K562 (cell line): Measurements from ENCODE around the gene ERLEC1. TPM values are rescaled to one million over a fixed set of nuclear protein-coding genes. Genes with fewer than 3 reads are reported as not detected.

Experiments
- C11orf30 ChIP-seq: fragments of 450-650 bp; IDR thresholded peaks from 2 replicates; pipeline ENCODE4 v1.6.1; 2016; ENCODE audit warnings: low read depth, mild to moderate bottlenecking
- CEBPB ChIP-seq: fragments of 450-650 bp; IDR thresholded peaks from 2 replicates; pipeline ENCODE4 v1.6.1; 2016; ENCODE audit warnings: missing genetic modification characterization, missing compliant biosample characterization
- HDAC6 ChIP-seq: IDR thresholded peaks from 2 replicates; pipeline ENCODE4 v1.6.1; 2012; ENCODE audit warnings: low read depth, mild to moderate bottlenecking, control low read depth, inconsistent platforms, low read length, moderate library complexity
- MEIS2 ChIP-seq: fragments of 450-650 bp; IDR thresholded peaks from 2 replicates; pipeline ENCODE4 v1.6.1; 2014; ENCODE audit warnings: mild to moderate bottlenecking; ENCODE audit not compliant: partially characterized antibody
- PML ChIP-seq: IDR thresholded peaks from 2 replicates; pipeline ENCODE4 v1.6.1; 2012; ENCODE audit warnings: low read length, inconsistent platforms
- POLR2H ChIP-seq: IDR thresholded peaks from 2 replicates; pipeline ENCODE4 v1.6.1; 2016; ENCODE audit warnings: missing genetic modification characterization, low read depth, mild to moderate bottlenecking, control low read depth, missing compliant biosample characterization, moderate library complexity
- SP2 ChIP-seq: IDR thresholded peaks from 2 replicates; pipeline ENCODE4 v1.6.1; 2011; ENCODE audit warnings: mild to moderate bottlenecking, low read depth, low read length, moderate library complexity; ENCODE audit not compliant: poor library complexity, severe bottlenecking; ENCODE audit errors: extremely low read depth
- TCF3 ChIP-seq: sonication (generic); formaldehyde crosslinking; IDR thresholded peaks from 2 replicates; pipeline ENCODE4 v1.4.0; 2020; ENCODE audit warnings: mild to moderate bottlenecking, missing genetic modification reagents
- ZNF146 ChIP-seq: IDR thresholded peaks from one replicate; pipeline ENCODE4 v1.6.1; 2018; ENCODE audit warnings: missing compliant biosample characterization; ENCODE audit not compliant: unreplicated experiment
- ZNF274 ChIP-seq: IDR thresholded peaks from 2 replicates; pipeline ENCODE4 v1.6.1; 2011; ENCODE audit warnings: low read depth, mild to moderate bottlenecking, low read length, moderate library complexity, borderline replicate concordance
- ZNF316 ChIP-seq: fragments of 450-650 bp; IDR thresholded peaks from 2 replicates; pipeline ENCODE4 v1.6.1; 2016
- ZNF764 ChIP-seq: fragments of 250-450 bp; sonication (Bioruptor Pico); IDR thresholded peaks from 2 replicates; pipeline ENCODE4 v1.4.0; 2020; ENCODE audit warnings: low read depth, mild to moderate bottlenecking, moderate library complexity
- polyA plus RNA-seq, 8 experiments: library from polyadenylated mRNA; depleted of rRNA in 4 of 8; stranded (reverse) in 5 of 8; unstranded in 3 of 8; fragments of >200 nt; fragmentation: Nextera tagmentation in 2 of 8; fragmentation: Illumina TruSeq in 1 of 8; extraction: Ambion mirVana in 2 of 8; extraction: Trizol in 1 of 8; gene quantifications; 2 replicates each; pipeline versions ENCODE4 v1.2.1 to v1.2.3, GENCODE V29; 2011 to 2014; ENCODE audit warnings: inconsistent platforms in 1 of 8, missing spikeins in 1 of 8
- total RNA-seq, 7 experiments: library from RNA; depleted of rRNA in 6 of 7; stranded (reverse); fragments of >200 nt in 6 of 7; fragmentation: Illumina TruSeq in 2 of 7; extraction: Trizol in 2 of 7; gene quantifications; 2 replicates each; pipeline versions ENCODE4 v1.2.1 to v1.2.3, GENCODE V29; 2011 to 2021; ENCODE audit warnings: low replicate concordance in 1 of 7
- TF ChIP-seq, protein P1 (sequence below): fragments of 450-650 bp; IDR thresholded peaks from 2 replicates; pipeline ENCODE4 v1.6.1; 2016
- TF ChIP-seq, protein P2 (sequence below): fragments of 250-450 bp; sonication (Bioruptor Pico); IDR thresholded peaks from 2 replicates; pipeline ENCODE4 v1.5.0; 2022; ENCODE audit warnings: mild to moderate bottlenecking

The ERLEC1 gene
- total and polyA plus RNA-seq, 9 of the 15 experiments (the other 6 are each of a cell fraction or from before 2014, with no cell fraction given), result 12.0 to 41.6 (median 30.6) TPM

DNA sequence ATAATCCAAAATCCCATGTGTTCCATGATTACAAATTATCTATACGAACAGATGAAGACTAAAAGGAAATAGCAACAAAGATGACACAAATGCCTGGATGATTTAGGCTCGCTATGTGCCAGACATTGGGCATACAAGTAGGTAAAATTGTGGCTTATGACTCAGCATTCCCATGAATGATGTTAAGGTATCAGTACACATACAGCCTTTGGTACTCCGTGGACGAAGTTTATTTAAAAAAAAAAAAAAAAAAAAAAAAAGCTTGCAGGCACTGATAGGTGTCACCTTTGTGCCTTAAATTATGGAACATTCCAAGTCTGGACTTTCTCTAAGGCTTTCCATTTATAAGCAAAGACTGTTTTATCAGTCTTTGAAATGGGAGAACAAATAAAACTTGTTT, 16.6 kb upstream of the ERLEC1 start (continued):
- no peak for TF ChIP-seq PML
- TF ChIP-seq ZNF316, result peak; percentile 85
- TF ChIP-seq ZNF764, result no peak
- no peak for TF ChIP-seq SP2
- TF ChIP-seq MEIS2, result peak; percentile 67
- no peak for TF ChIP-seq ZNF146 (CRISPR knock-in tag)
- no peak for TF ChIP-seq CEBPB
- TF ChIP-seq HDAC6, result no peak
- no peak for TF ChIP-seq ZNF274
- peak; percentile 16; the same call in 1 of the 2 replicates for TF ChIP-seq POLR2H
- peak; percentile 28; the same call in 1 of the 2 replicates for TF ChIP-seq TCF3
- TF ChIP-seq, protein P1, sequence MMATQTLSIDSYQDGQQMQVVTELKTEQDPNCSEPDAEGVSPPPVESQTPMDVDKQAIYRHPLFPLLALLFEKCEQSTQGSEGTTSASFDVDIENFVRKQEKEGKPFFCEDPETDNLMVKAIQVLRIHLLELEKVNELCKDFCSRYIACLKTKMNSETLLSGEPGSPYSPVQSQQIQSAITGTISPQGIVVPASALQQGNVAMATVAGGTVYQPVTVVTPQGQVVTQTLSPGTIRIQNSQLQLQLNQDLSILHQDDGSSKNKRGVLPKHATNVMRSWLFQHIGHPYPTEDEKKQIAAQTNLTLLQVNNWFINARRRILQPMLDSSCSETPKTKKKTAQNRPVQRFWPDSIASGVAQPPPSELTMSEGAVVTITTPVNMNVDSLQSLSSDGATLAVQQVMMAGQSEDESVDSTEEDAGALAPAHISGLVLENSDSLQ, result no peak
- TF ChIP-seq C11orf30, result peak; percentile 70; the same call in 1 of the 2 replicates
- TF ChIP-seq, protein P2, sequence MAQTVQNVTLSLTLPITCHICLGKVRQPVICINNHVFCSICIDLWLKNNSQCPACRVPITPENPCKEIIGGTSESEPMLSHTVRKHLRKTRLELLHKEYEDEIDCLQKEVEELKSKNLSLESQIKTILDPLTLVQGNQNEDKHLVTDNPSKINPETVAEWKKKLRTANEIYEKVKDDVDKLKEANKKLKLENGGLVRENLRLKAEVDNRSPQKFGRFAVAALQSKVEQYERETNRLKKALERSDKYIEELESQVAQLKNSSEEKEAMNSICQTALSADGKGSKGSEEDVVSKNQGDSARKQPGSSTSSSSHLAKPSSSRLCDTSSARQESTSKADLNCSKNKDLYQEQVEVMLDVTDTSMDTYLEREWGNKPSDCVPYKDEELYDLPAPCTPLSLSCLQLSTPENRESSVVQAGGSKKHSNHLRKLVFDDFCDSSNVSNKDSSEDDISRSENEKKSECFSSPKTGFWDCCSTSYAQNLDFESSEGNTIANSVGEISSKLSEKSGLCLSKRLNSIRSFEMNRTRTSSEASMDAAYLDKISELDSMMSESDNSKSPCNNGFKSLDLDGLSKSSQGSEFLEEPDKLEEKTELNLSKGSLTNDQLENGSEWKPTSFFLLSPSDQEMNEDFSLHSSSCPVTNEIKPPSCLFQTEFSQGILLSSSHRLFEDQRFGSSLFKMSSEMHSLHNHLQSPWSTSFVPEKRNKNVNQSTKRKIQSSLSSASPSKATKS (CRISPR knock-in tag), result no peak
